ENCODE results near the gene BMF.

DNA sequence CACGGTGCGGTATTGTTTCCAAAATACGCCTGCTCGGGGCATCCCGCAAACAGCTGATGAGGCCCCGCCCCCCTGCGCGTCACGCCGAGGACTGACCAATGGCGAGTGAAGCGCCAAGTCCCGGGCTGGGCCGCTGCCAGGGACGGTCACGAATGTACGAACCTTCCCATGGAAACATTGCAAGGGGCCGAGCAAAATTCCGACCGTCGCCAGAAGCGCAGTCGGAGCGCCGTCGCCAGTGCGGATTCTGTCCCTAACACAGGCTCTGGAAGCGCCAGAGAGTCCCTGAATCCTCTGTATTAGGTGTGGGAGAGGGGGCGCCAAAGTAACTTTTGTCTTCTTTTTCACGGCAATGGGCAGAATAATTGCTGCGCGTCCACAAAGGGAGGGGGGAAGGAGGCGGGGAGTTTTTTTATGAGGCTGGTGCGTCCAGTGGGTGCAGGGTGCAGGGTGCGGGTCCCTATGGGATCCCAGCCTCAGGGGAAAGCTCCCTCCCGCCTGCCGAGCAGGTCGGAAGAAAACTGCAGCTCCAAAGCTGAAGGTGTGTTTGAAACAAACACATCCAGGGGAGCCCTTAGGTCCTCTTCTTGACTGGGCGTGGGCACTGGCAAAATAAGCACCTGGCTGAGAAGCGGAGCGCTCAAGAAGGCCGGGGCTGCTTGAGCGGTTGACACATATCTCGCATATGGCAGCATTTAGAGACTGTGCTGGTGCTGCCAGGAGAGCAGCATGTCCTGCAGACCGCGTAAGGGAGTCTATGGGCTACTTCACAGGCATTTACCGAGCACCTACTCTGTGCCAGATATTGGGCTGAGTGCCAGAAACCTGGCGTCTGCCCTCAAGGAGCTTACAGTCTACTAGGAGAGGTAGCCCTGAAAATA, at the start of gene BMF:
- TF ChIP-seq, protein P1, sequence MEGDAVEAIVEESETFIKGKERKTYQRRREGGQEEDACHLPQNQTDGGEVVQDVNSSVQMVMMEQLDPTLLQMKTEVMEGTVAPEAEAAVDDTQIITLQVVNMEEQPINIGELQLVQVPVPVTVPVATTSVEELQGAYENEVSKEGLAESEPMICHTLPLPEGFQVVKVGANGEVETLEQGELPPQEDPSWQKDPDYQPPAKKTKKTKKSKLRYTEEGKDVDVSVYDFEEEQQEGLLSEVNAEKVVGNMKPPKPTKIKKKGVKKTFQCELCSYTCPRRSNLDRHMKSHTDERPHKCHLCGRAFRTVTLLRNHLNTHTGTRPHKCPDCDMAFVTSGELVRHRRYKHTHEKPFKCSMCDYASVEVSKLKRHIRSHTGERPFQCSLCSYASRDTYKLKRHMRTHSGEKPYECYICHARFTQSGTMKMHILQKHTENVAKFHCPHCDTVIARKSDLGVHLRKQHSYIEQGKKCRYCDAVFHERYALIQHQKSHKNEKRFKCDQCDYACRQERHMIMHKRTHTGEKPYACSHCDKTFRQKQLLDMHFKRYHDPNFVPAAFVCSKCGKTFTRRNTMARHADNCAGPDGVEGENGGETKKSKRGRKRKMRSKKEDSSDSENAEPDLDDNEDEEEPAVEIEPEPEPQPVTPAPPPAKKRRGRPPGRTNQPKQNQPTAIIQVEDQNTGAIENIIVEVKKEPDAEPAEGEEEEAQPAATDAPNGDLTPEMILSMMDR (IDR thresholded peaks at IDR 0.05; ENCODE audit: low read depth, low read length, poor library complexity, severe bottlenecking), result peak; percentile 50
- no peak; the same call in 1 of the 2 replicates for TF ChIP-seq EZH2phosphoT487 (IDR thresholded peaks at IDR 0.05; ENCODE audit: borderline replicate concordance, low read length)

All from DOHH2 (cell line).